Non-pigmented ciliary epithelial cell (primary cell): ENCODE measurements around the gene TRPM2.
"Not testable (repeated sequence)": the region's sequence is repeated elsewhere in the genome, so short reads cannot be mapped to it uniquely, and the experiment has no call there.

ENCODE experiments used
- DNase-seq: peaks from one replicate; pipeline ENCODE4 v3.0.0-alpha.2; 2010; ENCODE audit warnings: low read depth

Gene TRPM2

DNA sequence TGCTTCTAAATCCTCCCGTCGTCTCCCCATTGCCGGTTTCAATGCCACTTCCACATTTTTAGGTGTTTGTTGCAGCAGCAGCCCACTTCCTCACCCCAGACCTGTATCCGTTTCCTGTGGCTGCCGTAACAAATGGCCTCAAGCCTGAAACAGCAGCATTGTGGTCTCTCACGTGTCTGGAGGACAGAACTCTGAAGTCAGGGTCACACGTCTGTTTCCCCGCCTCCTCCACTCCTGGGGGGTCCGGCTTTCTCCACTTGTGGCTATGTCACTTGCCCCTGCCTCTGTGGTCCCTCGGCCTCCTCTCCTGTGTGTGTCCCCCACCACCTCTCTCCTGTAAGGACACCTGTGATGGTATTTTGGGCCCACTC is 21.8 kb downstream of the TRPM2 start:
- DNase-seq, result no peak

DNA sequence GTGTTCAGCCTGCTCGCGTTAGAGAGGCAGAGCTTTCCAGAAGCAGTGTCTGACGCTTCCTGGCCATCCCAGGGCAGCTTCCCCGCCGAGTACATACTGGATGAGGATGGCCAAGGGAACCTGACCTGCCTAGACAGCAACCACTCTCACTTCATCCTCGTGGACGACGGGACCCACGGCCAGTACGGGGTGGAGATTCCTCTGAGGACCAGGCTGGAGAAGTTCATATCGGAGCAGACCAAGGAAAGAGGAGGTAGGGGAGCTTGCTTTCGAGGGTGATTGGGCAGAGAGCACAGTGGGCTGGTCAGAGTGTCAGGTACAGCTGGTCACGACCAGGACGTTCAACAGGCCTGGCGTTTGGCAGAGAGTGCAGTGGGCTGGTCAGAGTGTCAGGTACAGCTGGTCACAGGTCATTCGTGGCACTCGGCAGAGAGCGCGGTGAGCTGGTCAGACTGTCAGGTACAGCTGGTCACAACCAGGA is 22.4 kb downstream of the TRPM2 start:
- no peak for DNase-seq

DNA sequence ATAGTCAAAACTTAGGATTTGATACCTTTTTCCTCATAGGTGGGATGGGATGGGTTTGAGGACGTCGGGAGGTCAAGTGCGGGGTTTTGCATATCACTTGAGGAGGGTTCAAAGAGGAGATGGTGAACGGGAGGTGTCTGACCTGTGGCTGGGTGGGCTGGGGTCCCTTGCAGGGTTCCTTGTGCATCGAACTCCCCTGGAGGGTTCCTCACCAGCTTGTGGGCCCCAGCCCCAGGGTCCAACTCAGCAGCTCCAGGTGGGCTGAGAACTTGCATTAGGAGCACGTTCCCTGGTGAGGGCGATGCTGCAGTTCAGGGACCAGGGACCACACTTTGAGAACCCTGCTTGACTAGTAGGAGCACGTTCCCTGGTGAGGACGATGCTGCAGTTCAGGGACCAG is 23.2 kb downstream of the TRPM2 start:
- no peak for DNase-seq

DNA sequence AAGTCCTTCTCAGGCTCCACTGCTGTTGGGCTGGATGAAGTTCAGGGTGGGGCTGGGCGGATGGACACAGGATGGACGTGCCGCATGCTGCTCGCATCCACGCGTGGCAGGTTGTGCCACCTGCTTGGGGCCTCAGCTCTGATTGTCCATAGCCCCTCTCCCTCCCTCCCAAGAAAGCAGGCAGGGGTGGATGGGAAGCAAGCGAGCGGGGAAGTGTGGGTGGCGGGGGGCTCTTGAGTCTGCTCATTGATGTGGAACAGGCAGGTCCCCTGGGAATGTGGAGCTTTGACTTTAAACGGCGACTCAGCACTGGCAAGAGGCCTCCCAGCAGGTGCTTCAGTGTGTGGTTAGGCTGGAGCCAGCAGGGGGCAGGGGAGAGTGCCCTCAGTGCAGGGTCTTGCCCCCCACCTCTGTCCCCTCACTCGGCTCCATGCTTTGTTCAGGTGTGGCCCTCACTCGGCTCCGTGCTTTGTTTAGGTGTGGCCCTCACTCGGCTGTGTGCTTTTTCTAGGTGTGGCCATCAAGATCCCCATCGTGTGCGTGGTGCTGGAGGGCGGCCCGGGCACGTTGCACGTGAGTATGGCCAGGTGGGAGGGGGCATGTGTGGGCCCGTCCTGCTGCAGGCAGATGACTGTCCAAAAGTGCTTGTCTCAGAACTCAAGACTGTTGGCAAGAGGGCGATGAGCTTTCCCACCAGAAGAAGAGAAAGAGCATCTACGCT is 23.9 kb downstream of the TRPM2 start:
- no peak for DNase-seq

DNA sequence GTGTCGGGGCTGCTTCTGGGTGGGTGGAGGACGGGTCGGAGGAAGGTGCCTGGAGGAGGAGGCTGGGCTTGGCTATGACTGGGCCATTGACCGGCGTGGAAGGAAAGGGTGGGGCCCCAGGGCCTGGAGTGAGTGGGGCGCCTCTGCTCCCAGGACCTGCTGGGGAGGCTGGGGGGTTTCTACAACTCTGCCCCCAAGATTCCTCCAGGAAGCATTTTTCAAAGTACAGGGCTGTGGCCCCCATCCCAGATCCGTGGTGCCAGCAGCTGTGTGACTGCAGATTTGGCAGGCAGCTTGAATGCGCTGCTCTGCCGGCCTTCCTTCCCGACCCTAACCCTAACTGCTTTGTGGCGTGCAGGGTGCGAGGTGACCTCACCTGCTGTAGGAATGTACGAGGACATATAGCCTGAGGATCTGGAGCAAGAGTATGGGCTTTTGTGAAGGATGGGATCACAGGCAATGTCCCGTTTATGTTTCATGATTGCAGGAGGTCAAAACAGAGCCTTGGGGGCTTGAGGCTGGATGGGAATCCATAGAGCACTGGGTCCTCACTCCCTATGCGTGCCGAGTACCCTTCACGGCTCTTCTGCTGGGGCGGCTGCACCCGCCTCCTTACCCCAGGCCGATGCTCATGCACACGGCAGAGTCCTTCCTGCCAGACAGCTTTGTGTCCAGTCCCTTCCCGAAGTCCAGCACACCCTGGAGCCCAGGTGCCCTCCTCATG is 24.7 kb downstream of the TRPM2 start:
- DNase-seq, result no peak

DNA sequence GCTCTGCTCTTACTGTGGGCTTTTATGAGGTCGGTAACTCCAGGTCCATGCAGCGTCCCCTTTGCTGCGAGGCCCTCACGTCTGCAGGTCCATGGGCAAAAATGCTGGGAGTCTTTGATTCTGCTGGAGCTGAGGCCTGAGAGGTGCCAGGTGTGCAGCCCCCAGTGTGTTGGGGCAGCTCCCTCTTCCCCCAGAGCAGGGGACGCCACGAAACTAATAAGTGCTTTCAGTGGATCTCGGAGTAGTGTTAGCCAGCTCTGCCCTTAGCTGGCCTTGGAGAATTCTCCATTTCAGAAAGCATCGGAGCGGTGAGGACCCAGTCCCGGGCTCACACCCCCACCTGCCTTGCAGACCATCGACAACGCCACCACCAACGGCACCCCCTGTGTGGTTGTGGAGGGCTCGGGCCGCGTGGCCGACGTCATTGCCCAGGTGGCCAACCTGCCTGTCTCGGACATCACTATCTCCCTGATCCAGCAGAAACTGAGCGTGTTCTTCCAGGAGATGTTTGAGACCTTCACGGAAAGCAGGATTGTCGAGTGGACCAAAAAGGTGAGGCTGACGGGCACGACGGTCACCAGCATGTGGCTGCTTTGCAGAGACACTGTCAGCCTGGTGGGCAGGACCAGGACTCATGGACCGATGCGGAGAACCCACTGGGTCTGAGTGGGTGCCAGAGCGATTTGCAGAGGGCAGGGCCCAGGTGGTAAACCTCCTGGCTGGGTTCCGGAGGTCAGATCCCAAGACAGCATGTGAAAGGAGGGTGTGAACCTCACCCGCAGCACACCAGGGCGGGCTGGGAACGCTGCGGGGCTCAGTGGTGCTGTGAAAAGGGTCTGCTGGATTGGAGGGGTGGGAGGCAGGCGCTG is 25.5 kb downstream of the TRPM2 start:
- DNase-seq, result no peak

DNA sequence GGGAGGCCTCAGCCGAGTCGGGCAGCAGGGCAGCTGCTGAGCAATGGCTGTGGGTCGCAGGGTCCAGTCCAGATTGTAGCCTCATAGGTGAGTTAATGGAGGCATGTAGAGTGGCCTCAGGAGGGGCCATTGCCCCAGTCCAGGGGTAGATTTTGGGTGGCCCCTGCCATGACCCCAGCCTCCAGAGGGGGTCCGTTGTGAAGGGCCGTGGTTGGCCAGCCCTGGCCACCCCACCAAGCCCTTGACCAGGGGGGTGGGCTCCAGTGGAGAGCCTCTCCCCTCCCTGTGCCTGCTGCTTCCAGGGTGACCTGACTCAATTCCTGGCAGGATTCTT is 26.1 kb downstream of the TRPM2 start:
- no peak for DNase-seq

DNA sequence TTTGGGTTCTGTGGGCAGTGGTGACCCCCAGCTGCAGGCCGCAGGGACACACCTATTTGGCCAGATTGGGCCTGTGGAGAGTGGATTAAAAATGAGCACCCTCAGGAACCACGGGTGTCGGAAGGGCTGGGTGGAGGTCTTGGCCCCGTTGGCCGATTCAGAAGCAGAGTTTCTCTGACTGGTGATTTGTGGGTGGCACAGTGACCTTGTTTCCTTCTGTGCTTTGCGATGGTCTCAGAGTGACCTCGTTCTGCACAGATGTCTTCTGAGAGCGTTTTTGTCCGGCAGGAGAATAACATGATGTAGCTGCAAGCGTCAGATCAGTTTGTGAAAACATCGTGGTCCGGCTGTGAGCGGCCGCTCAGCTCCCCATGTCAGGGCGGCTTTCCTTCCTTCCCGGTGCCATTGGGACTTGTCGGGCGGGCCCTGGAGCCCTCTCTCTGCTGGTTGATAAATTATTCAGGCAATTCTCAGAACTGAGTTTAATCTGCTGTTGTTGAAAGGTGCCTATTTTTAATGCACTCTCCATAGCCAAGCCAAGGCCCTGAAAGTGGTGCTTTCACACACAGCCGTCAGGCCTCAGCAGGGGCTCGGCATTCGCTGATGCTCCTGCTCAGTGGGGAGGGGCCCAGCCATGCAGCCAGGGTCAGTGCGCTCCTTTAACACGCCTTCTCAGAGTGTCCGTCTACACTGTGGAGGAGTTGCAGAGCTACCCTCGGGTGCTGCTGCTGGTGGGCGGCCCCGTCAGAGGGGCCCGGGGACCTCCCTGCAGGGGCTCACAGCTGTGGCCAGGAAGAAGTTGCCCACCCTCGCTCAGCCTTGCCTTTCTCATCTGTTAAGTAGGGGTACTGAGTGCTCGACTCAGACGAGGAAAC is 26.8 kb downstream of the TRPM2 start:
- DNase-seq, result no peak

DNA sequence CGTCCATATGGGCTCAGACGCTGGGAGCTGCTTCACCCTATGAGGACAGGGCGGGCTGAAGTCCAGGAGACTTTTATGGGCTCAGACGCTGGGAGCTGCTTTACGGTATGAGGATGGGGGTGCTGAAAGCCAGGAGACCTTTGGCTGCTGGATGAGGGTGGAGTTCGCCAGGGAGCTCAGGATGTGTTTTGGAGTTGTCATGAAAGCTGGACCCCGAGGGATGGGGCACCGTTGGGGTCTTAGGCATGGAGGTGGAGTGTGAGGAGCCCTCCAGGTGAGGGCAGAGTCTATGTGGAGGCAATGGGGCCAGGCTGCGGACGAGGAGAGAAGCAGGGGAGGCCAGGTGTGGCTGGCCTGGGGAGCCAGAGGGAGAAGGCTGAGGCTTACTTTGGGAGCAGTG is 27.5 kb downstream of the TRPM2 start:
- no peak for DNase-seq

DNA sequence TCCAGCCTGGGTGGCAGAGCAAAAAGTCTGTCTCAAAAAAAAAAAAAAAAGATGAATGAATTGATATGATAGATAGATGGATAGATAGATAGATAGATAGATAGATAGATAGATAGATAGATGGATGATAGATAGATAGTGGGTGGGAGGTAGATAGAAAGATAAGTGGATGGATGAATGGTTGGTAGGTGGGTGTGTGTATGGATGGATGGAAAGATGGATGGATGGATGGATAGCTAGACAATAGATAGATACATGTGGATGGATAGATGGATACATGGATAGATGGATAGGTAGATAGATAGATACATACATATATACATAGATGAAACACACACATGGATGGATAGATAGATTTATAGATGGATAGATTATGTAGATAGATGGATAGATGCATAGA is 28.5 kb downstream of the TRPM2 start:
- DNase-seq, result no peak

DNA sequence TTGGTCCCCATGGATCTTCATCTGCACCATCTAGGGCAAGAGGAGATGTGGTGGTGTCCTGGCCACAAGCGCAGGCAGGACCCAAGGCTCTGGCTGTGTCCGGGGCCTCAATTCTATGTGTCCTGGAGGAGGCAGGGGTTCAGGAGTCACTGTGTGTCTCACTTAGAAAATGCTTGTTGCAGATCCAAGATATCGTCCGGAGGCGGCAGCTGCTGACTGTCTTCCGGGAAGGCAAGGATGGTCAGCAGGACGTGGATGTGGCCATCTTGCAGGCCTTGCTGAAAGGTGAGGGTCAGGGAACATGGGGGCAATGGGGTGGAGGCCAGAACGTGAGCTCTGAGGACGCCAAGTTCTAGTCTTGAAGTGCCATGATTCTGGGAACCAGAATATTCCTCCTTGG is 29.1 kb downstream of the TRPM2 start:
- DNase-seq, result no peak

DNA sequence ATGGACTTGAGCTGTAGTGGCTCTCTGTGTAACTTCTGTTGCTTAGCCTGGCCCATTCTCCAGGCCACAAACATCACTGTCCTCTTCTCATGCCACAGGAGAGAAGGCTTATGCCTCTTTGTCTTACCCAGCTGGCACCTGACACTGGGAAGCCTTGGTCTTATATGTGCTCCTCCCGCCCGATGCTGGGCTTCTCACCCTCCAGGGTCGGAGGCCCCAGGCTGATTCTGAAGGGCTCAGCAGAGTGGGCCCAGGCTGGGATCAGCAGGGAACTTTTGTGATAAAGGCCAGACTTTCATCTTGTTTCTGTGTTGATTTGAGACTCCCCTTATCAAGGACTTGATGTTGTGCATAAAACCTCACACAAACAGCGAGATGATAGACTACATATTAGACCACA is 29.8 kb downstream of the TRPM2 start:
- no peak for DNase-seq

DNA sequence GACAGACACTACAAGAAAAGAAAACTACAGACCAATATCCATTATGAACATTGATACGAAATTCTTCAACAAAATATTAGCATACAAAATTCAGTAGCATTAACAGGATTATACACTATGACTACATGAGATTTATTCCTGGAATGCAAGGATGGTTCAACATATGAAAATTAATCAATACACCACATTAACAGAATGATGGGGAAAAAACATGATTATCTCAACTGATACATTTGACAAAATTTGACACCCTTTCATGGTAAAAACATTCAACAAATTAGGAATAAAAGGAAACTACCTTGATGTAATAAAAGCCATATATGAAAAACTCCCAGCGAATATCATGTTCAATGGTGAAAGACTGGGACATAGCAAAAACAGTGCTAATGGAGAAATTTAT is 31.5 kb downstream of the TRPM2 start:
- no peak for DNase-seq

DNA sequence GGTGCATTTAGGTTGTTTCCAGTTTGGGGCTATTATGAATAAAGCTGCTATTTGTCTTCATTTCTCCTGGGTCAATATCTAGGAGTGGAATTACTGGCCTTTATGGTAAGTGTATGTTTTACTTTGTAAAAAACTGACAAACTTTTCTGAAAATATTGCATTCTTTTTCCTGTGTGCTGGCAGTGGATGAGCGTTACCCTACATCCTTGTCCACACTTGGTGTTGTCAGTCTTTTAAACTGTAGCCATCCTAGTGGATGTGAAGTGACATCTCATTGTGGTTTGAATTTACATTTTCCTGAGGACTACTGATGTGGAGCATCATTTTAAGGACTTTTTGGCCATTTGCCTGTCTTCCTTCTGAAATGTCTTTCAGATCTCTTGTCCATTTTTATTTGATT is 35.9 kb downstream of the TRPM2 start:
- no peak for DNase-seq

DNA sequence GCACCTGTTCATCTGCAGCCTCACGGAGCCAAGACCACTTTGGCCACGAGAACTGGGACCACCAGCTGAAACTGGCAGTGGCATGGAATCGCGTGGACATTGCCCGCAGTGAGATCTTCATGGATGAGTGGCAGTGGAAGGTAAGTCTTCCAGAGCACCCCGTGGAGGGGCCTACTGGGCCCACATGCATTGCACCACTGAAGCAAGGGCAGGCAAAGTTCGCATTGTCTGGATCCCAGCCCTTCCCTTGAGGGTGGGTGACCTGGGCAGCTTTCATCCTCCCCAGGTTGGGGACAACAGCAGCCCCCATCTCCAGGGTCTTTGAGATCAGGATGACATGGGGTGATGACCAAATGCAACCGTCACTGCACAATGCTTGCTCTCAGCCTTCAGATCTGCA is 37.5 kb downstream of the TRPM2 start:
- no peak for DNase-seq

DNA sequence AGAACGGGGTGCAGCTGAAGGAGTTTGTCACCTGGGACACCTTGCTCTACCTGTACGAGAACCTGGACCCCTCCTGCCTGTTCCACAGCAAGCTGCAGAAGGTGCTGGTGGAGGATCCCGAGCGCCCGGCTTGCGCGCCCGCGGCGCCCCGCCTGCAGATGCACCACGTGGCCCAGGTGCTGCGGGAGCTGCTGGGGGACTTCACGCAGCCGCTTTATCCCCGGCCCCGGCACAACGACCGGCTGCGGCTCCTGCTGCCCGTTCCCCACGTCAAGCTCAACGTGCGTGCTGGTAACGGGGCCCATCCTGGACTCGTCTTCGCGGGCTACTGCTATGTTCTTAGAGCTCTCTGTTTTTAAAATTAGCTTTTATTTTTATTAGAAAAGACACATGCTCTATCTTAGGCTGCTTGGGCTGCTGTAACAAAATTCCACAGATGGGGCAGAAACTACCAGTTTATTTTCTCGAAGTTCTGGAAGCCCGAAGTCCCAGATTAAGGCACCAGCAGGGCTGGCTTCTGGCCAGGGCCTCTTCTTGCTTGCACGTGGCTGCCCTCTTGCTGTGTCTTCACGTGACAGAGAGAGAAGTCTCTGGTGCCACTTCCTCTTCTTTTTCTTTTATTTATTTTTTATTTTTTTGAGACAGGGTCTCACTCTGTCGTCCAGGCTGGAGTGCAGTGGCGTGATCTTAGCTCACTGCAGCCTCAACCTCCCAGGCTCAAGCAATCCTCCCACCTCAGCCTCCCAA is 38.1 kb downstream of the TRPM2 start:
- no peak for DNase-seq

DNA sequence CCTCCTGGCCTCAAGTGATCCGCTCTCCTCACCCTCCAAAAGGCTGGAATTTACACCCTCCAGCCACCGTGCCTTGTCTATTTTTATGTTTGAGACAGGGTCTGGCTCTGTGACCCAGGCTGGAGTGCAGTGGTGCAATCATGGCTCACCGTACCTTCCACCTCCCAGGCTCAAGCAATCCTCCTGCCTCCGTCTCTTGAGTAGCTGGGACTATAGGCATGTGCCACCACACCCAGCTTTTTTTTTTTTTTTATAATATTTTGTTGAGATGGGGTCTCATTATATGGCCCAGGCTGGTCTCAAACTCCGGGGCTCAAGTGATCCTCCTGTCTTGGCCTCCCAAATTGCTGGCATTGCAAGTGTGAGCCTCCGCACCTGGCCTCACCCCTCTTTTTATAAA is 38.8 kb downstream of the TRPM2 start:
- no peak for DNase-seq

DNA sequence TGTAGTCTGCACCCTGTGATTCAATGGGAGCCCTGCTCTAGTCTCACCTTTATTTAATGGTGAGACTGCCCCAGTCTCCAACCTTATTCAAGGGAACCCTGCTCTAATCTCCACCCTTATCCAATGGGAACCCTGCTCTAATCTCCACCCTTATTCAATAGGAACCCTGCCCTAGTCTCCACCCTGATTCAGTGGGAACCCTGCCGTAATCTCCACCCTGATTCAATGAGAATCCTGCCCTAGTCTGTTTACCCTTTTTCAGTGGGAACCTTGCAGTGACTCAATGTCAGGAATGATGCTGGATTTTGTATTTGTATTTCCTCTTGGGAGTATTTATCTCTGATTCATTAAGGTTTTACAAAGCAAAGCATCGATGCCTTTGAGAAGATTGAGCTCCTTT is 39.5 kb downstream of the TRPM2 start:
- DNase-seq, result no peak

DNA sequence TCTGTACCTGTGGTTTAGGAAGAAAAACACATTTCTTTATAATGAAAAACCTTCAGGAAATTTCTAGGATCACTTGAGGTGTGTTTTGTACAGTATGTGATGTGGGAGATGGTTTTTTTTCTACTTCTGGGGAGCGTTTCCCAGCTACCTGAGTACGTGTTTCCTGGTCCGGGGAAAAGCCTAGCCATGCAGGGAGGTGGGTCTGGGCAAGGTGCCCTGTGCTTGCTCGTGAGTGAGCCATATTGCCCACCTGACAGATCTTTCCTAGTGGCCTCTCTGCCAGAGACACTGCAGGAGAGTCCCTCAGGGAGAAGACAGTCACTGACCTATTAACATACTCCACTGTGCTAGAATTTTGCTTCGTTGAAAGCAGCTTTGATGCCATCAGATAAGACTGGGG is 41.3 kb downstream of the TRPM2 start:
- no peak for DNase-seq

DNA sequence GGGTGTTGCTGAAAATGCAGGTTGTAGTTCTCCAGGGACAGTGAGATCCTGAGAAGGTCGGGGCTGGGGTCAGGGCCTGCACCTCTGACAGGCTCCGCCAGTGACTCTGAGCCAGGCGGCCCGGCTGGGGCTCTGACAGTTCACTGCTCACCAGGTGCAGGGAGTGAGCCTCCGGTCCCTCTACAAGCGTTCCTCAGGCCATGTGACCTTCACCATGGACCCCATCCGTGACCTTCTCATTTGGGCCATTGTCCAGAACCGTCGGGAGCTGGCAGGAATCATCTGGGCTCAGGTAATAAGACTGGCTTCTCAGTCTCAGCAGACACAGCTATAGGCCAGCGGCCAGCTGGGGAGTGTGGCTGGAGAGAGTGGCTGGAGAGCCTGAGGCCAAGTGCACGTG is 41.8 kb downstream of the TRPM2 start:
- DNase-seq, result no peak

DNA sequence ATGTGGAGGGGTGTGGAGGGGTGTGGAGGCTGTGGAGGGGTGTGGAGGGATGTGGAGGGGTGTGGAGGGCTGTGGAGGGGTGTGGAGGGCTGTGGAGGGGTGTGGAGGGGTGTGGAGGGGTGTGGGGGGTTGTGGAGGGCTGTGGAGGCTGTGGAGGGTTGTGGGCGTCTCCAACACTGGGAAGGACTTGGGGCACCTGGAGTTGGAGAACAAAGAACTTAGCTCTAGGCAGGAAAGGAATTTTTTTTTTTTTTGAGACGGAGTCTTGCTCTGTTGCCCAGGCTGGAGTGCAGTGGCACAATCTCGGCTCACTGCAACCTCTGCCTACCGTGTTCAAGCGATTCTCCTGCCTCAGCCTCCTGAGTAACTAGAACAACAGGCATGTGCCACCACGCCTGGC is 43.4 kb downstream of the TRPM2 start:
- DNase-seq, result not testable (repeated sequence)
